HG02571 (cell line): ENCODE measurements around the gene MAP4K2.
"Not testable (repeated sequence)": the region's sequence is repeated elsewhere in the genome, so short reads cannot be mapped to it uniquely, and the experiment has no call there.

Experiments
- ATAC-seq: cut with Tn5 transposase; IDR thresholded peaks from one replicate; pipeline ENCODE4 v1.9.1; 2021; ENCODE audit warnings: mild to moderate bottlenecking, moderate library complexity; ENCODE audit not compliant: unreplicated experiment

MAP4K2 gene

DNA sequence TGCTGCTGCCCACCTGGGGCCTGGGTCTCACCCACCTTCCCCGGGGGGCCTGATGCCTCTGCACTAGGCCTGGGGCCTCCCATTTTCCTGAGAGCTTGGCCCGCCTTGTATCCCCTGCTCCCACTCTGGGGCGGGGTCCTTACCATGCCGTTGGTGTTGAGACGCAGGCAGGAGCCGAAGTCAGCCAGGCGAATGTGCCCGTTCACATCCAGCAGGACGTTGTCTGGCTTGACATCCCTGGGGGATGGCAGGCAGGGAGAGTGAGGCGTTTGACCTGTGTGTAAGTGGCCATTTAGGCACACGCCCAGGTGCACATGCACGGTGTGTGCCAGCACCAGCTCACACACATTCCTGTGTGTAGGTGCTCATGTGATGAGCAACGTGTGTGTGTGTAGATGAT lies 36.3 kb upstream of the MAP4K2 start:
- no peak for ATAC-seq

DNA sequence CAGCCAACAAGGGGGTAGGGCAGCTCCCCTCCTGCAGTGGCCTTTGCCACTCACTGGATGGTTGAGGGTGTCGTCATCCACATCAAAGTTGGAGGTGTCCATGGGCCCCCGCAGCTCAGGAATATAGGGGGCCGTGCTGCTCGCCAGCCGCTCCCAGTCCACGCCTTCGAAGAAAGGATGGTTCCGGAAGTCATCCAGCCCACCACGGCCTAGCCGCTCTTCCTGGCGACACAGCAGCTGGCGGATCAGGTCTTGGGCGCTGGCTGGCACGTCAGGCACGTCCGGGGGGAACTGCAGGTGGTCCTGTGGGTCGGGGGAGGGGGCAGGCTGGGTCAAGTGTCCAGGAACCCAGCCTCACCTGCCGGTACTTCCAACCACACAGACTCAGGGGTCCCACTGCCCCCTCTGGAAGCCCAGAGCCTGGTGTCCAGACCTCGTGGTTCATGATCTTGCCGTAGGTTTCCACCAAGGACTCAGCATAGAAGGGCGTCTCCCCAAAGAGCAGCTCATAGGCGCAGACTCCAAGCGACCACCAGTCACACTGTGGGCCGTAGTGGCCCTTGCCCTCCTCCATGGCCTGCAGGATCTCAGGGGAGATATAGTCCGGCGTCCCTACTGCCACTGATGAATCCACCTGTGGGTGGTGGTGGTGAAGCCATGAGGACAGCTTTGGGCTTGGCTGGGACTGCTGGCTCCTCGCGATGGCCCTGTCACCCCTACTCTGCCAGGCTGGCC lies 35.8 kb upstream of the MAP4K2 start:
- no peak for ATAC-seq

DNA sequence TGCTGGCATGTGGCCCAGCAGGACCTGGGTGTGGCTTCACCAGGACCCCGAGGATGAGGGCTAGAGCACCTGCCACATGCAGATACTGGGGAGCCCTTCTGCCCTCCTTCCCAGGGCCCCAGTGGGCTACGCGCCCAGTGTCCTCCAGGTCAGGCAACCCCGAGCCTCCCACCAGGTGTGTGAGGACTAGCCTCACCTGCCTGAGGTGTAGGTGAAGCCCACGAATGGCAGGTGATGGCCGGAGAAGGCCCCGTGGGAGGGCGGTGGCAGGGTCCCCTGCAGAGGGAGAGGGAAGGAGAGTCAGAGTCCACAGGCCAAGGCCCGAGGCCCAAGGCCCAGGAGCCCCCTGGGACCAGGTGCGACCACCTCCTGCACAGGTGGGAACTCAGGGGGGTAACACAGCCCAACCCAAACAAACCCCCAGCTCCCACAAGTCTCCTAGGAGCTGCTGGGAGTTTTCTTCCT lies 34.9 kb upstream of the MAP4K2 start:
- no peak for ATAC-seq

DNA sequence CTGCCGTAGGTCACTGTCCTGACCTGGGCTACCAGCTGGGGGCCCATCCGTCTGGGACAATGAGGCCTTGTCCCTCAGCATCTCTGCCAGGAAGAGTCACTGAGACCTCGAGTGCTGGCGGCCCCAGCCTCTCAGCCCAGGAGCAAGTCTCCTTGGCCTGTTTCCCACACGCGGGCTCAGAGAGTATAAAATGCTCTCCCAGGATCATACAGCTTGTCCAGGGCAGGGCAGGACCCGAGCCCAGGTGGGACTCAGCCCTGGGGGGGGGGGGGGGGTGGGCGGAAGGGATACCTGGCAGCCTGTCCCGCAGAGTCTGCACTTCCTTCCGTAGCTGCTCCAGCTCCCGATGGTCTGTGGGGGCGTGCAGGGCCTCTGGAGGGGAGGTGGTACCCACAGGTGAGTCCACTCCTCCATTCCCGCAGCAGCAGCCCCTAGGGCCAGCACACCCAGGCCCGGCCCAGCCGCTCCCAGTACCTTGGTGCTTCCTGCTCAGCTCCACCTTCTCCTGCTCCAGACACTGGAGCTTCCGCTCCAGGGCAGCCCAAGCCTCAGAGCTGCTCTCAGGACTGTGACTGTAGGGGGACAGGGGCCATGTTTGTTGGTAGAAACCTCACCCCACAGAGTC lies 33.5 kb upstream of the MAP4K2 start:
- ATAC-seq: no peak

DNA sequence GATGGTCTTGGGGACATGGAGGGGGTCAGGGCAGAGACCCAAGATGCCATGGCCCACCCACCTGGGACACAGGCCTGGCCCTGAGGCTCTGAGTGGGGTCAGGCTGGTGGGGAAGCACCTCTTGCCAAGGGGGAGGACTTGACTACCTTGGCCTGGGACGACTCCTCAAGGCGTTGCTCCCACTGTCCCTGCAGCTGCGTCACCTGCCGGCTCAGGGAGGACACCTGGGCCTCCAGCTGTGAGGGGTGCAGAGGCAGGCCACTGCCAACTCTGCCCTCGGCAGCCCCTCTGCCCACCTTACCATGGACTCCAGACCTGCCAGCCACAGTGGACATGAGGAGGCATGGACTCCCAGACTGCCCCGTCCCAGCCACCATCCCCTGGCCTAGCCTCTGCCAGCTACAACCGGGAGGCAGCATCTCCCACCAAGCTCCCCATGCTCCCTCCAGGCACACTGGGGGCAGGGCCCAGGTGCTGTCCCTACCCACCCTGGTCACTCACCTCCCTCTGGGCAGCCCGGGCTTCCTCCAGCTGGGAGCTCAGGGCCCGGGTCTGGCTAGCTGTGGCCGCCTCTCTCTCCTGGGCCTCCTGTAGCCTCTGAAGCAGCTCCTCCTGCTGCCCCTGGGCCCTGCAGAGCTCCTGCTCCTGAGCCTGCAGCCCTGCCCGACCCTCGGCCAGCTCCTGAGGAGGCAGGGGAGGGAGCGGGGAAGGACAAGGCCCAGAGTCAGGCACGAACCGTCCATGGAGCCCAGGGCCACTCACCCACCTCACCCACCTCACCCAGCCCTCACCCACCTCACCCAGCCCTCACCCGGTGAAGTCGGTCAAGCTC lies 32.8 kb upstream of the MAP4K2 start:
- ATAC-seq: no peak

DNA sequence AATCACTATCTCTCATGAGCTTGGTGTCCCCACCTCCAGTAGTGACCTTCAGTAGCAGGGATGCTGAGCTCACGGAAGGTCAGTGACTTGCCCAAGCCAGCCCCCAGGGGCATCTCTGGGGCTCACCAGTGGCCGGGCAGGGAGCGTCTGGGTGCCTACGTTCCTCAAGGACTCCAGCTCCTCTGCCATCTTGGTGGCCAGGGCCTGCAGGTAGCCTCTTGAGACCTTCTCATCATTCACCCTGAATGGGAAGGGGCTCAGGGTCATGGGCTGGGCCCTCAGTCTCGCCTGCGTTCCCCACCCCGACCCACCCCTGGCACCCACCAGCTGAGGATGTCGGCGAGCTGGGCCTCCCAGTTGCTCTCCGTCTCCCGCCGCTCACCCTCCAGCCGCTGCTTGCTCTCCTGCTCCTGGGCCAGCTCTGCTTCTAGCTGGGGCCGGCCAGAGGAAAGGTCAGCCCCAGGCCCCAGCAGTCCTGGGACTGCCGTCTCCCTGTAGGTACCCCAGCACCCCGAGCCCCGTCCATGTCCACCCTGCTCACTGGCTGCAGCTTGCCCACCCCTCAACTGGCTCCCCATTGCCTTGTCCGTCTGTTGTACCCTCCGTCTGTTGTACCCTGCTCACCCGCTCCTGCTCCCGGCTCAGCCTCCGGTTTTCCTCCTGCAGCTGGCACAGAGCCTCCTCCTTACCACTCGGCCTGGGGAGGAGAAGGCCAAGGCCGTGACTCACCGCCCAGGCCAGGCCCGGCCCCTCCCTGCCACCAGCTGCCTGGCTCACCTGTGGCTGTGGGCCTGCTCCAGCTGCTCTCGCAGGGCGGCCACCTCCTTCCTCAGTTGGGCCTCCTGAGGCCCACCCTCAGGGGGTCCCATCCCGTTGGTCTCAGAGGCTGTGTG lies 32.0 kb upstream of the MAP4K2 start:
- no peak for ATAC-seq

DNA sequence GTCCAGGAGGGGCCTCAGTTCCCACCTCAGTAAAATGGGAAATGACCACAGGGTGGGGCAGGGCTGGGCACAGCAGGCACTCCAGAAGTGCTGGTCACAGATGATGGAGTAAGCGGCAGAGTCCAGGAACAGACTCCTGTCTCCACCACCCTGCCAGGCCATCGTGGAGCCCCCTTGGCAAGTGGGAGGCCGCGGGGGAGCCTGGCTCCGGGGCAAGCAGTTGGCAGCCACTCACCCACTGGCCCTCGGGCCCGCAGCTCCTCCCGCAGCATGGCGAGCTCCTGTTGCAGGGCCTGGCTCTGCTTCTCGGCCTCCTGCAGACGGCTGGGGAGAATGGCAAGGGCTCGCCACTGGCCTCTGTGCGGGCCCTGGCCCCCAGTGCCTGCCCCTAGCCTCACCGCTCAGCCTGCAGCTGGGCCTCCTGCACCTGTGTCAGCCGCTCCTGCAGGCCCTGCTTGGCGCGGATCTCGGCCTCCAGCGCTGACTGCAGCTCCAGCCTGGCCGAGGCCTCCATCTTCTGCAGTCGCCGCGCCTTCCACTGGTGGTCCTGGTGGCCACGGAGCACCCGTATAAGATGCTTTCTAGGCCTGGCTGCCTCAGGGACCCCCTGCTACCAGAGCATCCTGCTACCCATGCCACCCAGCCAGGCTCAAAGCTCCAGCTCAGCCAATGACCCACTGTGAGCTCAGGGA lies 31.2 kb upstream of the MAP4K2 start:
- ATAC-seq: no peak

DNA sequence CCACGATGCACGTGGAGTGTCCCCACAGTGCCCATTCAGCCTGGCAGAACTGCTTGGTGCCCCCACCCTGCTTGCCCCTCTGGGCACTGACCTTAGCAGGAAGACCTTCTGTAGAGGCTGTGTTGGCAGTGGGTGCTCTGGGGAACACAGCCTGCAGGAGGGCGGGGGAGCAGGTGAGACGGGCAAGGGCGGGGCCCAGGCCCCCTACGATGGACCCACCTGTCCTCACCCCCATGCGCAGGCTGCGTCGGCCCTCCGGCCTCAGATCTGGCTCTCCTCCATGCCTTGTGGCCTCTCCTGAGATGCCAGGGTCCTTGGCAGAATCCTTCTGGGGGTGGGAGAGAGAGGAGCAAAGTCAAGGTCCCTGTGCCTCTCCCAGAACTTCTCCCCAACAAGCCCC lies 30.5 kb upstream of the MAP4K2 start:
- ATAC-seq: no peak

DNA sequence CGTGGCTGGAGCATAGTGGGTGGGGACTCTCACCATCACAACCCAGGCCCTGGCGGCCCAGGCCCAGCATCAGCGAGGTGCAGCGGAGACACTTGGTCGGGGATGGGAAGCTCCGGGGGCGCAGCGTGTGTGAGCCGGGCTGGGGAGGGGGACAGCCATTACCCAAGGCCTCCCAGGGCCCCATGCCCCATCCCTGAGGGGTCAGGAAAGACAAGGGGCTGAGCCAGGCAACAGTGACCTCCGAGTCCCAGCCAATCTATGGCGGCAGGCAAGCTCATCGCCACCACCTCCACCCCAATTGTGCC lies 30.1 kb upstream of the MAP4K2 start:
- no peak for ATAC-seq

DNA sequence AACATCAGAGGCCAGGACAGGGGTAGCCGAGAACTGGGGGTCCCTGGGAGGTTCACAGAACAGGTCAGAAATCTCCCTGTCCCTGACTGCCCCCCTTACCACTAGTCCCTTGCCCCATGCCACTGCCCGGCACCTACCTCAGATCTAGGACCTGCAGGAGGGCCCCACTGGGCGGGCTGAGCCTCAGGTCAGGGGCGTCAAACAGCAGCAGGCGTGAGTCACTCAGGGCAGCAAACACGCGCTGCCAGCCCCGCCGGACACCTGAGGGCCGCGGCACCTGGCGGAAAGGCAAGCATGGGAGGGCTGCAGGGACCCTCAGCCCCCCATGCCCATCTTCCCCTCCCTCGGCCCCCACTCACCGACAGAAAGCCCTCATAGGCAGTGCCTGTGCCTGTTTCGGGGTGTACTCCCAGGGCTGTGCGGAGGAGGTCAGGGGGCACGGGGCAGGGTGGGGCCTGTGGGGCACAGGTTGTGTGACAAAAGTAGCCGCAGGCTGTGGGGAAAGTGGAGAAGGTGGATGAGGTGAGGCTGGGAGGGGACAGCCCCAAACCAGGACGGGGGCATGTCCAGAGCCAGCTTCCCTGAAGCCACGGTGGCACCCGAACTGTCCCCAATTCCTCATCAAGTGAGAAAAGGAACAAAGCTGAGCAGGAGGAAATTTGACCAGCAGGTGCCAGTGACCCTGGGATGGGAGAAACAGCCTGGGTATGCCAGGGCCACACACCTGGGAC lies 29.6 kb upstream of the MAP4K2 start:
- ATAC-seq: no peak

DNA sequence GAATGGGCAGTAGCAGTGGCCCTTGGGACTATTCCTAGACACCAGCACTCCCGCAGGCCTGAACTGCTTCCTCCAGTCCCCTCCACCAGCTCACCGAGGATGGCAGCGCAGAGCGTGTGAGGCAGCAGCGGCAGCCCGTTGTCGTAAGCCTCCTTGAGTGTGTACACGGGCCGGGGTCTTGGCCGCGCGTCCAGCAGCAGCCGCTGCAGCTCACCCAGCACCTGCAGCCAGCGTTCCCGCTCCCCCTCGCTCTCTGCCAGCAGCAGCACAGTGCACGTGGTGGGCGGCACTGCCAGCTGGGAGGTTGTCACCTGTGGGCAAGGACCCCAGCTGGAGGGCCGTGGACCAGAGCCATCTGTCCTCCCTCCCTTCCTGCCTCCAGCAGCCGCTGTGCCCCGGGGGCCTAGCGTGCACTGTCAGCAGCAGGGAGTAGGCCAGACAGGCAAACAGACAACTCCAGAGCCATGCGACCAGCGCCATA lies 28.4 kb upstream of the MAP4K2 start:
- no peak for ATAC-seq

DNA sequence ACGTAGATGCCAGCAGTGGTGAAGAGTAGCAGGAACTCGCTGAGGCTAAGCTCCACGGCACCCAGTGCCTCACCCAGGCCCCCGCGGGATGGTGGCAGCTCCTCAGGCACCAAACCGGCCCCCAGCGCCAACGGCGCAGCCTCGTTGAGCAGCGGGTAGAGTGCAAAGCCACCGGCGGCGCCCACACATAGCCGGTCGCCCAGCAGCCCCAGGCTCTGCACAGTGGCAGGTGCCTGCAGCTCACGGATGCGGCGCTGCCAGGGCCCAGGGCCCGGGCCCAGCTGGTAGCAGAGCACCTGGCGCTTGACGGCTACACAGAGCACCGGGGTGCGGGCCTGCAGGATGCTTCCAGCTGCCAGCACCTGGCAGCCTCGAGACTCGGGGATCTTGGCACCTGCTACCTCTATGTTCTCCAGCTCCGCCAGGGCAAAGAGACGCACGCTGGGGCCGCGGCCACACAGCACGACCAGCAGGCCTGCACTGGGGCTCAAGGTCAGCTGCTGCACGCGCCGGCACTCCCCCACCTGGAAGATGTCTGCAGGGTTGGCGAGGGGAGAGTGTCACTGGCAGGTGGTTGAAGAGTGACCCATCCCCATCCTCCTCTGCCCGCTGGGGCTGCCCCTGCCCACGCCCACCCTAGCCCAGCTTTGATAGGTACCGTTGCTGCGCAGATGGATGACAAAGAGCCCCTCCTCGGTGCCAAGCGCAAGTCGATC lies 26.7 kb upstream of the MAP4K2 start:
- no peak for ATAC-seq

DNA sequence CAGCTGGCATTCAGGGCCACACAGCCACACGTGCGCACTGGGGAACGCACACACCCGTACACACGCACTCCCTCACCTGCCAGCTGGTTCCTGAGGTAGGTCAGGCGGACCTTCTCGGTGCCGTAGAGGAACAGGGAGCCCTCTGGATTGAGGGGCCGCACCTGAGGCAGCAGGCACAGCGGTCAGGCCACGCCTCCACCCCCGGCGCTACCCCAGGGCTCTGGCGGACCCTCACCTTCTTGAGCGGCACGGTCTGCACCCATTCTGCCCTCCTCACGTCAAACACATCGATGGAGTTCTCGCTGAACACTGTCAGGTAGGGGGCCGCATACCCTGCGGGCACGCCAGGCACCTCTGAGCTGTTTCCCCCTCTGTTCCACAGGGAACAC lies 24.4 kb upstream of the MAP4K2 start:
- no peak for ATAC-seq

DNA sequence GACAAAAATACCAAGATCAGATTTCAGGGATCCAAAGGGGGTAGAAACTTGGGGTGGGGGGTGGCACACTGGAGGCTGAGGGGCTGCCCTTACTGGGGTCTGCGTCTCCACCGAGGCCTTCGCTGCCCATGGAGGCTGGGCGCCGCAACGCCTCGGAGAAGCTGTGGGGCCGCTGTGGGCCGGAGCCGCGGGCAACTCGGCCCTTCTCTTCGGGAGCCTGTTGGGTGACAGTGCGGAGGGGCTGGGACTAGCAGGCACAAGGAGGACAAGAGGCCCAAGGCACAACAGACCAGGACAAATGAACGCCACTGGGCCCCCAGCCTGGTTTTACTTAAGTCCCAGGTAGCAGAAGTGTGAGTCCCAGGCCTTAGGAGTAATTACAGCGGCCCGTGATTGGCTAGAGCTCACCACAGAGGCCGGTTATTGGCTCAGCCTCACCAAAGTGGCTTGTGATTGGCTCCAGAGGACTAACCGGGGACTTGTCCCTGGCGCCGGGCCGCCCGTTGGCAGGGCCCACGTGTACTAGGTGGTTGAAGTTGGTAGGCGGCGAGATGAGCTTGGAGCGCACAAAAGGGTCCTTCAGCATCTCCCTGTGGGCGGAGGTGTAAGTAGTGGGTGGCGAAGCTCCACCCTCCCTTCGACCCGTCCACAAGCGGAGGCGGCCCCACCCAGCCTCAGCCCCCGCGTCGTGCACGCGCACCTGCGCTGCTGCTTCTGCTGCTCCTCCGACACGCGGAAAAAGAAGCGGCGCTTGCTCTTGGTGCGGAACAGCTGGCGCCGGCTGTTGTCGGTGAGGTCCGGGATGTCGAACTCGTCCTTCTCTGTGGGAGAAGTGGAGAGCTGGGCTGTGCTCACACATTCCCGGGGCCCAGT lies 23.8 kb upstream of the MAP4K2 start:
- no peak for ATAC-seq

DNA sequence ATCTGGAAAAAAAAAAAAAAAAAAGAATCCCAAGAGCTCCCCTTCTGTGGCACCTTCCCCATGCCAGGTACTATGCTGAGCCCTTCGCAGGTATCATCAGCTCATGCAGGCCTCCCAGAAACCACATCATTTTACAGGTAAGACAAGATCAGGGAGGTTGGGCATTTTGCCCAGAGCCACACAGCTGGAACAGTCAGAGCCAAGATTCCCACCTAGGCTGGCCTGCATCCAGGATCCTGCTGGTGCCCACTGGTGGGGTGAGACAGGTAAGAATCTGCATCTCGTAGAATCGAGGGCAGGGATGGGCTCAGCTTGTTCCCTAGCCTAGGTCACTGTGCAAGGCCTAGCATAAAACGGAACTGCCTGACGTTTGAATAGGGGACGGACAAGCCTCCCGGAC lies 23.0 kb upstream of the MAP4K2 start:
- no peak for ATAC-seq

DNA sequence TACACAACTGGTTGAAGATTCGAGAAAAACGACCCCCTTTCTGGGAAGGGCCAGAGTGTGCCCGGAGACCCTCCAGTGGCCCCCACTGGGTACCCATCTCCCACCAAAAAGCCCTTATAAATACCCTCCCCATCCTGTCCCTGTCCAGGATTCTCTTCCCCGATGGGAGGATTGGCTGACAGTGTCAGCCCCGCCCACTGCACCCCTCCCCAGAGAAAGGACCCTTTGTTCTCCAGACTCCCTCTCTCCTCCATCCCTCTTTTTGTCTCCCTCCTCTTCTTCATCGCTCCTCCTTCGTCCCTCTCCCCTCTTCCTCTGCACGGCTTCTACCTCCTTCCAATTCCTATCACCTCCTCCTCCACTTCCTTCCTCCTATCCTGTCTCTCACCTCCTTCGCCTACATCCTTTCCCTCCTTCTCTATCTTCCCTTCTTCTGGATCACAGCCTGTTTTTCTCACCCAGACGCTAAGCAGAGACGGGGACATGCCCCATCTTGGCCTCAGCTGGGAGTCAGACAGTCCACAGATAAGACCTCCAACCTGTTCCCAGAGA lies 20.6 kb upstream of the MAP4K2 start:
- no peak for ATAC-seq

DNA sequence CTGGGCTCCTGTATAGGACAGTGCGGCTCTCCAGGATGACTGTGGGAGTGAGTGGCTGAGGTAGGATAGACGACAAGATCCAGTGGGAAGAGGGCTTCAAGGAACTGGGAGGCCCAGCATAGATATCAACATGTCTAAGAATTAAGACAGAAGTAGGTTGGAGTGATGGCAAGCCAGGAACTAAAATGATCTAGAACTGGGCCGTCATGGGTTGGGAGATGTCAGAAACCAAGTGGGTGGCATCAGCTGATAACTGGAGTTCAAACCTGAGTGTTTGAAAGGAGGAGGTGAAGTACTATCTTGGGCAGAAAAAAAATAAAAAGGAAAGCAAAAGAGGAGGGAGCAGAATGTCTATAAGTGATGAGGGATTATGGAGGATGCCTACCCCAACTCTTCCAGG lies 14.5 kb upstream of the MAP4K2 start:
- ATAC-seq: no peak

DNA sequence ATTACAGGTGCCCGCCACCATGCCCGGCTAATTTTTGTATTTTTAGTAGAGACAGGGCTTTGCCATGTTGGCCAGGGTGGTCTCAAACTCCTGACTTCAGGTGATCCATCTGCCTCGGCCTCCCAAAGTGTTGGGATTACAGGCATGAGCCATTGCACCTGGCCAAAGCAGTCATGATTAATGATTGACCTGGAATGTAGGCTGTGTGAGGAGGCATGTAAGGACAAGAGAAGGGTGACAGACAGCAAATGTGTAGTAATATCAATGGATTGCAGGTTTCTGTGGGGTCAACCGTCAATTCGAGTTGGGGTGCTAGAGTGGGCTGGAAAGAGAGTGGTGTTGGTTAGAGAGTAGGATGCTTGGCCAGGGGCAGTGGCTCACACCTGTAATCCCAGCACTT lies 12.4 kb upstream of the MAP4K2 start:
- ATAC-seq: not testable (repeated sequence)
